ENCODE results near the gene PAM16.
A peak's percentile ranks its signal among the peaks of the same experiment; 100 is the strongest.

Gene PAM16

DNA sequence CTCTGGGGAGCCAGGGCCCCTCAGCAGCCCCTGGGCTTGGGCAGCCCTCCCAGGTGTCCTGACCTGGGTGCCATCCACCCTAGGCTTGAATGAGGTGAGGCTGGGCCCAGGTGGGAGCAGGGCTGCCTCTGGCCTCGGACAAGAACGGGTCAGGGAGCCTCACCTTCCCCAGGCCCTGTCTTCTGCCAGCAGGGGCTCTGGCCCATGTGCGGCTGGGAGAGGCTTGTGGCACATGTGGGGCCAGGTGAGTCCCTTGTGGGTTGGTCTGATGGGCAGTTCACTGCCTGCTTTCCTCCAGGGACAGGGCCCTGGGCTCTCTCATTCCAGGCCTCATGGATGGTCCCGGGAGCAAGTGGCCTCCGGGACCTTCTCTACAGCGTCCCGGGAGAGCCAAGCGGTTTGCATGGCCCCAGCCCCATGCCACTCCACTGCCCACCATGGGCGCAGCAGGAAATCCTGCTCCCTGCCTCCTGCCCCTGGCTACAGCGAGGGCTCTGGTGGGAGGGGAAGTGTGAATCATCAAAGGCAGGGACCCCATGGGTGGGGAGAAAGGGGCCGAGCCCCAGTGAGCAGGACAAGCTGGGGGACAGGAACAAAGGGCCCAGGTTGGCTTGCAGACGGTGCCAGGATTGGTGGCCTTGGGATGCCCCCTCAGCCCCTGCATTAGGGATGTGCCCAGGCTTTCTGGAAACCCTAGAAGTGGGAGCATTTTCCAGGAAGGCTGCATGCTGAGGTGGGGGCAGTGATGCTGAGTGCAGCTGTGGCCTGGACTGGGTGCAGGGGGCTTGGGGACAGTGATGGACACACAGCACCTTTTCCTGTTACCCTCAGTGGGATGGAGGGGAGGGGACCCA, 32.7 kb upstream of the PAM16 start:
- no peak for DNase-seq

DNA sequence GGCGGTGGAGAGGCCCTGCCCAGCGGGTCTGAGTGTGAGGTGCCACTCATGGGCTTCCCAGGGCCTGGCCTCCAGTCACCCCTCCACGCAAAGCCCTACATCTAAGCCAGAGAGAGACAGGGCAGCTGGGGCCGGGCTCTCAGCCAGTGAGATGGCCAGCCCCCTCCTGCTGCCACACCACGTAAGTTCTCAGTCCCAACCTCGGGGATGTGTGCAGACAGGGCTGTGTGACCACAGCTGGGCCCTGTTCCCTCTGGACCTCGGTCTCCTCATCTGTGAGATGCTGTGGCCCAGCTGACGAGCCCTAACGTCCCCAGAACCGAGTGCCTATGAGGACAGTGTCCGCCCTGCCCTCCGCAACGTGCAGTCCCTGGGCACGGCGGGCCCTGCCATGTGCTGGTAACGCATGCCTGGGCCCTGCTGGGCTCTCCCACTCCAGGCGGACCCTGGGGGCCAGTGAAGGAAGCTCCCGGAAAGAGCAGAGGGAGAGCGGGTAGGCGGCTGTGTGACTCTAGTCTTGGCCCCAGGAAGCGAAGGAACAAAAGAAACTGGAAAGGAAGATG, 31.8 kb upstream of the PAM16 start:
- DNase-seq, result no peak

- DNase-seq, result no peak
Measured at GRCh38 chr16:4381935-4382794, 31.0 kb upstream of the PAM16 start.

GRCh38 chr16:4381072-4381934, 30.2 kb upstream of the PAM16 start:
- no peak for DNase-seq

DNA sequence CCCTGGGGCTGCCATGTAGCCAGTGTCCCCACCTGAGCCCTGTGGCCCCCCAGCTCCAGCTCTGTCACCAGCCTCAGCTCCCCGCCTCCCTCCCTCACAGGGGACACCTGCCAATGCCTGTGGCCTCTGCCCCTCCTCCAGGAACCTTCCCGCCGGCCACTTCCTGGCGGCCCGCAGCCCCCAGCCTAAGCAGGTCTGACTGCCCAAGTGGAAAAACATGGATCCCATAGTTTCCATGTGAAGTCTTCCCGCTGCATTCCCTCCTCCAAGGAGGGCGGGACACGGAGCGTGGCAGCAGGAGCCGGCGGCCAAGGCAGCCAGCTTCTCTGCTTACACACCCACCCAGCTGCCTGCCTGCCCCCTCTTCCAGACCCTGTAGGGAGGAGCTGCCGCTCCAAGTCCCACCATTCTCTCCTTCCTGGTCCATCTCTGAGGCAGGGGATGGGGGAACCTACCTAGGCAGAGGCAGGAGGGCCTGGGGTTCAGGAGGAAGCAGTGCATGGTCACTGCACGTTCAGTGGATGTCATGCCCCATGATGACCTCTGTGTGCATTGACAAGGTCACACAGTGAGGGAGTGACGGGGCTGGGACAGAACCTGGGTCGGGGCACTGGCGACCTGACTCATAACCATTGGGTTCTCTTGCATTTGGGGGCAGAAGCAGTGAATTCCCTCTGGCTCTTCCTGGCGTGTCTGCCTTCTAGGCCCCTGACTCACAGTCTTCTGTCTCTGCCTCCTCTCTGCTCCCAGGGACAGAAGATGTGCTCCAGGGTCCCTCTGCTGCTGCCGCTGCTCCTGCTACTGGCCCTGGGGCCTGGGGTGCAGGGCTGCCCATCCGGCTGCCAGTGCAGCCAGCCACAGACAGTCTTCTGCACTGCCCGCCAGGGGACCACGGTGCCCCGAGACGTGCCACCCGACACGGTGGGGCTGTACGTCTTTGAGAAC, 29.3 kb upstream of the PAM16 start:
- no peak for DNase-seq

DNA sequence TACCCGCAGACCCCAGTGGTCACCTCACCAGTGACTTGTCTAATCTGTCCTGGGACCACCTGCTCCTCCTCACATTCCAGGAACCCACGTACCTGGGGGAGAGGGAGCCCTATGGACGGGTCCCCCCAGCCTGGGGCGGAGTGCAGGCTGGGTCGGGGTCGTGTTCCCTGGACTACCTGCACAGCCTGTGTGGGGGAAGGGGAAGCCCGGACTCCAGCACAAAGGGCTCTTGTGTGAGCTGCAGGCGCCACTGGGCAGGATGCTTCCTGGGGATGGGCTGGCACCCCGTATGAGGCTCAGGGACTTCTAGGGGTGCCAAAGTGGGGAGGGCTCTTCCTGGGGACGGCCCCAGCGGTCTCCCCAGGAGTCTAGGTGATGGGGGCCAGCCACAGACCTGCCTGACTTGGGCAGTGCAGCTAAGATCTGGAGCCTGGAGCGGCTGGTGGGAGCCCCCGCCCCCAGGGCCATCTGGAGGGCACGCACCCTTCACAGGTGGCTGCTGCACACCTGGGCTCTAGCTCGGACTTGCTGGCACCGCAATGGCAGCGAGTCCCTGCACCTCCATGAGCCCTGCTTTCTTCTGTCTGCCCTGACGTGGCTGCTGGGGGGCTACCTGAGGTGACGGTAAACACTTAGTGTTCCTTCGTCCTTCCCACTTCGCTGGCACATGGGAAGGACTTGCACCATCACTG, 28.0 kb upstream of the PAM16 start:
- DNase-seq, result no peak

- DNase-seq, result no peak
Measured at GRCh38 chr16:4378161-4378666, 27.1 kb upstream of the PAM16 start.

- no peak for DNase-seq
Measured at GRCh38 chr16:4377573-4378154, 26.5 kb upstream of the PAM16 start.

GRCh38 chr16:4376893-4377572, 25.9 kb upstream of the PAM16 start:
- no peak for DNase-seq

DNA sequence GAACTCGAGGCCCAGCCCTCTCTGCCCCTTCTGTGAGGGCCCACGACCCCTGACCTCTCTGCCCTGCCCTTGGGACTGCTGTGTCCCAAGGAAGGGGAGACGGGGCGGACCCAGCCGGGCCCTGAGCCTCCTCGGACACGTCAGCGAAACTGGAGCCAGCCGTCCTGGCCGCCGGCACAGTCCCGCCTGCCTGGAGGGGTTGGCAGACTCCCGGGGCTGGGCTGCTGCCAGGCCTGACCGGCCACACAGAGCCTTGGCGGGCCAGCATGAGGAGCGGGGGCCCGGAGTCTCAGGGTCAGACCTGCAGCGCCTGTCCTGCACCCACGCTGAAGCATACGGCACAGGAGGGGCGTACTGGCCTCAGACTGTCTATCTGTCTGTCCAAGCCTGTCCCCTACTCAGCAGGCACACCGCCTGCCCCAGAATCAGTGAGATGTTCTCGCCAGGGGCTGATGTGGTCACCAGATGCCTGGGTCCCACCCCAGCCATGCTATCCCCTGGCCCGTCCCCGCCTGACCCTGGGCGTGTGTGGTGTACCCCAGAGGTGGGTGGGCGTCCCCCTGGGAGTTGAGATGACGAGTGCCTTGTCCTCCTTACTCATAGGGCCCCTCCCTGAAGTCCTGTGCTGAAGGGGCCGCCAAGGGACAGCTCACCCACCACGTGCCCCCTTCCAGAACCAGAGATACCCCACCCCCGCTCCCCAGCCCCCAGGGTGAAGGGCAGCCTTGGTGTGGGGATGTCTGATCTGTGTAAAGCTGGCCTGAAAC, 25.2 kb upstream of the PAM16 start:
- DNase-seq, result peak; percentile 65

DNA sequence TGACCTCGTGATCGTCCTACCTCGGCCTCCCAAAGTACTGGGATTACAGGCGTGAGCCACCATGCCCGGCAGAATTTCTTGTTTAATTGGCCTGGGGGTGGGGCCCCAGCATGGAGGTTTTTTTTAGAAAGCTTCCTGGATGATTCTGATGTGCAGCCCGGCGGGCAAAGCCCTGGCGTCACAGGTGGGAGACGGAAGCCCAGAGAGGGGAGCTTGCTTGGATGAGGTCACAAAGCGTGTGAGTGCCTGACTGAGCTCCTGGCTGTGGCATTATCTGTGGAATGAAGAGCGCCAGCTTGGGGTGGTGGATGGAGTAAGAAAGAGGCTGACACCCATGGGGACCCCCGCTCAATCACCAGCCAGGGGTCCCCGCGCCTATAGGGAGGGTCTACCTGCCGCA, 24.6 kb upstream of the PAM16 start:
- peak; percentile 88 for DNase-seq

GRCh38 chr16:4373909-4374742, 23.0 kb upstream of the PAM16 start:
- DNase-seq, result peak; percentile 98

GRCh38 chr16:4373356-4373908, 22.3 kb upstream of the PAM16 start:
- peak; percentile 79 for DNase-seq

DNA sequence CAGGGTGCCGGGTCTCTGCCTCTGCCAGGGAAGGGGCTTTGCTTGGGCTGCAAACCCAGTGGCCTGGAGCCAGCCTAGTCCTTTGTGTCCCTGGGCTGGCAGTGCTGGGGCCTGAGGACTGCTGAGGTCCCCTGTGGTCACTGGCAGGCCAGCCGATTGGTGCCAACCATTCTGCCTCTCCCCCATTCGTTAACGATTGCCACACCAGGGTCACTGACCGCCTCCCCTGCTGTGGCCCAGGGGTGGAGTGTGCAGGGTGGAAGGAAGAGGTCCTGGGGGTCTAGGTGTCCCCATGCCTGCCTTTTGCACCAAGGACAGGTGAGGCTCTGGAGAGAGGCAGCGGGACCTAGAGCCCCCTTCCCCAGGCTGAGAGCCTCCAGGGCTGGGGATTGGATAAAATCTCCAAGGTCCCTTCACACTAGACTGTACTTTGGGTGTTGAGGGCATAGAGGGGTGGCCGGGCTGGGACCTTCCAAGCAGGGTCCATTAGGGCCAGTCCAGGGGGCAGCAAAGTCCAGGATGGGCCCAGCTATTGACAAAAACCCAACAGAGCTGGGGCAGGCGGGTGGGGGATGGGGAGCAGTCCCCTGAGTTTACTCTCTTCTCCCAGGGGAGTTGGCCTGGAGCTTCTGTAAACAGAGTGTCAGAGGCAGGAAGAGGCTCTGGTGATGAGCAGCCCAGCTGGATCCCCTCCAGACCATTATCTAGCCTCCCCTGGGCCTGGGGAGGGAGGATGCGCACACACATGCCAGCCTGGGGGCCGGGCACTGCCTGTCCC, 21.6 kb upstream of the PAM16 start:
- DNase-seq, result peak; percentile 89

- DNase-seq, result no peak
Measured at GRCh38 chr16:4372001-4372577, 21.0 kb upstream of the PAM16 start.

GRCh38 chr16:4371357-4372000, 20.4 kb upstream of the PAM16 start, which contains the start of gene VASN:
TSS of gene VASN (plus strand) at chr16:4371848. CDS start at chr16:4380878, 9,030 bp downstream.
- peak; percentile 78 for DNase-seq

Measured in NCI-H226 (cell line).